Brain microvascular endothelial cell (primary cell): ENCODE data around the gene CALN1.

Experiments
- DNase-seq: peaks from one replicate; pipeline ENCODE4 v3.0.0-alpha.2; 2020
- H3K27ac ChIP-seq: fragments of 250-450 bp; sonication (Bioruptor Pico); 2 replicates; pipeline ENCODE4 v1.5.1; 2020; ENCODE audit warnings: mild to moderate bottlenecking, moderate library complexity
- H3K27me3 ChIP-seq: fragments of 250-450 bp; sonication (Bioruptor Pico); replicated peaks from 2 replicates; pipeline ENCODE4 v1.5.1; 2020; ENCODE audit warnings: mild to moderate bottlenecking
- H3K36me3 ChIP-seq: fragments of 250-450 bp; sonication (Bioruptor Pico); replicated peaks from 2 replicates; pipeline ENCODE4 v1.5.1; 2020; ENCODE audit warnings: mild to moderate bottlenecking
- H3K4me3 ChIP-seq: 2 replicates; pipeline ENCODE4 v1.5.1; 2011; ENCODE audit warnings: low read depth, mild to moderate bottlenecking, control low read depth, low read length, moderate library complexity
- CTCF ChIP-seq: IDR thresholded peaks from 2 replicates; pipeline ENCODE4 v1.5.1; 2011; ENCODE audit warnings: low read depth, mild to moderate bottlenecking, moderate library complexity, low read length, control low read depth, inconsistent platforms; ENCODE audit errors: missing control alignments
- in situ Hi-C: cut with HindIII; loops from 2 replicates; pipeline ENCODE4 v1.10.0; 2017; ENCODE audit warnings: low sequenced_read_pairs, low pct_ligation_motif_present

The CALN1 gene

GRCh38 chr7:72337390-72338167 lies 74.6 kb downstream of the CALN1 start:
- in situ Hi-C loops: no loop called here
- Histone ChIP-seq H3K36me3 (no peaks in the 10 kb centered on the region), H3K4me3 (no peak overlapping the region), H3K27me3 (peaks cover 12% of the 10 kb centered on the region), H3K27ac (no peak overlapping the region)
- no peak for DNase-seq
- TF ChIP-seq CTCF: no peak

DNA sequence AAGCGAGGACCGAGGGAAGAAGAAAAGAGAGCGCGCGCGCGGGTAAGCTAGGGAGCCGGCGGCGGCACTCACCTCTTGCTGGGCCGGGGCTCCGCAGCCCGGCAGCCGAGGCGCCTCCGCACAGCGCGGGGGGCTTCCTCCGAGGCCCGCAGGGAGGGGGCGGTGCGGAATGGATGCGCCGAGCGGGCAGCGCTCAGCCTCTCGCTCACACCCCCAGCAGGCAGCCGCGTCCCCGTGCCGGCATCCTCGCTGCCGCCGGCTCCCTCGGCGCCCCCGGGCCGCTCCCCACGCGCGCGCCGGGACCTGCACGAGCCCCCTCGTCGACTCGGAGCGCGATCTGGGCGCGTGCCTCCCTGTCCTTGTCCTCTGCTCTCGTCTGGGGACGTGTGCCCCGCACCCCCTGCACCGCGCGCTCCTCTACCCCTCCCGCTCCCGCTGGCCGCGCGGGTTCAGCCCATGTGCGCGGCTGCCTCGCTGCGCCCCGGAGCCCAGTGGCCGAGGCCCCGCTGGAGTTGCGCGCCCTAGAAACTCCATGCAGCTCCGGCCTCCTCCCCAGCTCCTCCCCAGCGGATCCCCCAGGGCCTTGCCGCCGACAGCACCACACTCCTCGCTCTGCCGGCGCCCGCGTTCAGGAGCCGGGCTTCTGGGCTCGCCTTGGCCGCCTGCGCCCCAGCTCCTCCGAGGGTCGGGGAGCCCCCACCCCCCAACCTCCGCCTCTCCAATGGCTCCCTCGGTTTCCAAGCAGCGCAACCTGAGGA lies 75.3 kb downstream of the CALN1 start:
- peaks cover 12% of the 10 kb centered on the region for H3K27me3 ChIP-seq
- in situ Hi-C loops: no loop called here

GRCh38 chr7:72336382-72336631 lies 75.8 kb downstream of the CALN1 start:
- no peak for DNase-seq
- Histone ChIP-seq H3K27me3 (peaks cover 12% of the 10 kb centered on the region), H3K27ac (no peak overlapping the region), H3K36me3 (no peaks in the 10 kb centered on the region), H3K4me3 (no peak overlapping the region)
- in situ Hi-C loops: no loop called here
- TF ChIP-seq CTCF: no peak

More for the DNA sequence above, 75.3 kb downstream of the CALN1 start:
- no peak for TF ChIP-seq CTCF
- DNase-seq: no peak
- Histone ChIP-seq H3K4me3 (no peak overlapping the region), H3K36me3 (no peaks in the 10 kb centered on the region), H3K27ac (no peak overlapping the region)

GRCh38 chr7:72335561-72336381 lies 76.4 kb downstream of the CALN1 start:
- no peak for TF ChIP-seq CTCF
- Histone ChIP-seq H3K4me3 (no peak overlapping the region), H3K27ac (no peak overlapping the region), H3K36me3 (no peaks in the 10 kb centered on the region), H3K27me3 (peaks cover 12% of the 10 kb centered on the region)
- in situ Hi-C loops: no loop called here
- no peak for DNase-seq

- in situ Hi-C loops: no loop called here
These were observed 77.4 kb downstream of the CALN1 start for GRCh38 chr7:72334698-72335097.

More at GRCh38 chr7:72334698-72335097, 77.4 kb downstream of the CALN1 start:
- Histone ChIP-seq H3K36me3 (no peaks in the 10 kb centered on the region), H3K4me3 (no peak overlapping the region), H3K27ac (no peak overlapping the region), H3K27me3 (peaks cover 12% of the 10 kb centered on the region)
- TF ChIP-seq CTCF: no peak
- no peak for DNase-seq
